ENCODE results near the gene CD177. TPM values are rescaled to one million over a fixed set of nuclear protein-coding genes. Genes with fewer than 3 reads are reported as not detected.
"Not testable (repeated sequence)": the region's sequence is repeated elsewhere in the genome, so short reads cannot be mapped to it uniquely, and the experiment has no call there.

CD177 gene
- total RNA-seq, 6 donors from 2014 or later: 5.8 to 38.8 (median 9.6) TPM

DNA sequence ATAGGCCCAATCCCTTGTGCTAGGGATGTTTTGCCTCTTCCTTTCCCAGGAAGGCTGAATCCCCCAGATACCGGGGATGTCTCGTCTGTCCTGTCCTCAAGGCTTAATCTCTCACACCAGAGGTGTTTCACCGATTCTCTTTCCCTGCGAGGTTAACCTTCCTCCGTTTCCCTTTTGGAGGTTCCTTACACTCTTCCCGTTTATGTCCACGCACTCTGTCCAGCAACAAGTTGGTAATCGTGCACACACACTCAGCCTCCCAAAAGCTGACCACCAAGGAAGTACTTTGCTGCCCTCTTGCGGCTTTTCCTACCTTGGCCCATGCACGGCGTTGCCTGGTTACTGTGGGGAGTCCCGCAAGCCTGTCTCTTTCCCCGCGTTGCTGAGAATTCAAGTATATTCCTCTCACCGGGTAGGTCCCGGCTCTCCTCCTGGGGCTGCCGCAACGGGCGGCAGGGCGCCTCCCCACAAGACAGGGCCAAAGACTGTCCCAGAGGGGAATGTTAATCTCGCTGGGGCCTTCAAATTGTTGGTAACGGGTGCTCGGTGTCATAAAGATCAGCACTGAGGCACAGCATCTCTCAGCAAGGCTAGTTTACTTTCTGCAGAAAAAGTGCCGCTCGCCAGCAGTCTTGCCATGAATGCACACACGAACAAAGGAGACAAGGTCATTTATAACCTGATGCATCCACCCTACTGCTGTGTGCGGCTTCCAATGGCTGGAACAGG lies 36.7 kb upstream of the CD177 start:
- 87 to 90% methylated on average over 26 to 27 of the region's 27 CpGs for WGBS, 2 donors
- ATAC-seq (ENCODE audit: low FRiP score in 2 of 2): no peak
- TF ChIP-seq POLR2A (IDR thresholded peaks at IDR 0.05): no peak
- TF ChIP-seq, protein P1, sequence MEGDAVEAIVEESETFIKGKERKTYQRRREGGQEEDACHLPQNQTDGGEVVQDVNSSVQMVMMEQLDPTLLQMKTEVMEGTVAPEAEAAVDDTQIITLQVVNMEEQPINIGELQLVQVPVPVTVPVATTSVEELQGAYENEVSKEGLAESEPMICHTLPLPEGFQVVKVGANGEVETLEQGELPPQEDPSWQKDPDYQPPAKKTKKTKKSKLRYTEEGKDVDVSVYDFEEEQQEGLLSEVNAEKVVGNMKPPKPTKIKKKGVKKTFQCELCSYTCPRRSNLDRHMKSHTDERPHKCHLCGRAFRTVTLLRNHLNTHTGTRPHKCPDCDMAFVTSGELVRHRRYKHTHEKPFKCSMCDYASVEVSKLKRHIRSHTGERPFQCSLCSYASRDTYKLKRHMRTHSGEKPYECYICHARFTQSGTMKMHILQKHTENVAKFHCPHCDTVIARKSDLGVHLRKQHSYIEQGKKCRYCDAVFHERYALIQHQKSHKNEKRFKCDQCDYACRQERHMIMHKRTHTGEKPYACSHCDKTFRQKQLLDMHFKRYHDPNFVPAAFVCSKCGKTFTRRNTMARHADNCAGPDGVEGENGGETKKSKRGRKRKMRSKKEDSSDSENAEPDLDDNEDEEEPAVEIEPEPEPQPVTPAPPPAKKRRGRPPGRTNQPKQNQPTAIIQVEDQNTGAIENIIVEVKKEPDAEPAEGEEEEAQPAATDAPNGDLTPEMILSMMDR (IDR thresholded peaks at IDR 0.05): no peak

DNA sequence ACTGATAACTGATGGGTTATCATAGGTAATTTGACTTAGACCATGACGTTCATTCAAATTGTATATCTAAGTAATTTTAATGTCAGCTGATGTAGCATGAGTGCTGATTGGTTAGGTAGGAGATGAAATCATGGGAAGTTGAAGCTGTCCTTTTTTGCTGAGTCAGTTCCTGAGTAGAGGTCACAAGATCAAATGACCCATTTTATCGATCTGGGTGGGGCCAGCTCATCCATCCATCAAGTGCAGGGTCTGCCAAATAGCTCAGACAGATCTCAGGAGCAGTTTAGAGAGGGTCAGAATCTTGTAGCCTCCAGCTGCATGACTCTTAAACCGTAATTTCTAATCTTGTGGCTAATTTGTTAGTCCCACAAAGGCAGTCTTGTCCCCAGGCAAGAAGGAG lies 35.3 kb upstream of the CD177 start:
- Histone ChIP-seq H3K27ac (no peak overlapping the region), H3K9me3 (no peaks in the 10 kb centered on the region), H3K4me1 (no peaks in the 10 kb centered on the region), H3K36me3 (no peaks in the 10 kb centered on the region), H3K27me3 (no peaks in the 10 kb centered on the region), H3K4me3 (no peak overlapping the region)
- 44 to 60% methylated on average over 3 of the region's 3 CpGs for WGBS, 2 donors
- ATAC-seq (ENCODE audit: low FRiP score in 2 of 2) (no peak), DNase-seq (no peak)
- TF ChIP-seq EP300 (IDR thresholded peaks at IDR 0.05) (no peak), POLR2A (IDR thresholded peaks at IDR 0.05) (no peak), POLR2AphosphoS5 (IDR thresholded peaks at IDR 0.05) (no peak)
- TF ChIP-seq, protein P1 (IDR thresholded peaks at IDR 0.05): no peak

More for the DNA sequence above, 36.7 kb upstream of the CD177 start:
- peak in 1 of 2 donors; percentile 39 for DNase-seq
- Histone ChIP-seq H3K36me3 (no peaks in the 10 kb centered on the region), H3K4me3 (no peak overlapping the region), H3K27ac (no peak overlapping the region), H3K4me1 (no peaks in the 10 kb centered on the region), H3K9me3 (no peaks in the 10 kb centered on the region), H3K27me3 (no peaks in the 10 kb centered on the region)

DNA sequence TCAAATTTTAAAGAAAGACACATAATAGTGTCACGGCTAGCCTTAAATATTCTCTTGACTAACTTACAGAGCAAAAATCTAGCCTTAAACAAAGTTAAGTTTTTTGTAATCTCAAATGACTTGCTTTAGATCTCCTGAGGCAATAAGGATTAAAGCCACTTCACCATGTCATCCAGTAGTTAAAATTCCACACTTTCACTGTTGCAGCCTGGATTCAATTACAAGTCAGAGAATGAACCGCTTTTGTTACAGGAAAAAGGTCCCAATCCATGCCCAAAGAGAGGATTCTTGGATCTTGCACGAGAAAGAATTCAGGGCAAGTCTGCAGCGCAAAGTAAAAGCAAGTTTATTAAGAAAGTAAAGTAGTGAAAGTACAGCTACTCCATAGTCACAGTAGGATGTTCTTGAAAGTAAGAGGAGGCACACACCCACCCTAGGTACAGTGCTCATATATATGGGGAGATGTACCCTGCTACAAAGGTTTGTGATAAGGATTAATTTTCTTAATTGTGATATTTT lies 34.6 kb upstream of the CD177 start:
- TF ChIP-seq, protein P1 (IDR thresholded peaks at IDR 0.05): no peak
- no peak for TF ChIP-seq POLR2AphosphoS5 (IDR thresholded peaks at IDR 0.05)
- TF ChIP-seq POLR2A (IDR thresholded peaks at IDR 0.05): no peak
- WGBS, 2 donors: 64 to 88% methylated on average over 4 of the region's 4 CpGs
- Histone ChIP-seq H3K9me3 (no peaks in the 10 kb centered on the region), H3K27ac (no peak overlapping the region), H3K36me3 (no peaks in the 10 kb centered on the region), H3K4me3 (no peak overlapping the region), H3K4me1 (no peaks in the 10 kb centered on the region), H3K27me3 (no peaks in the 10 kb centered on the region)
- ATAC-seq (ENCODE audit: low FRiP score in 2 of 2) (no peak), DNase-seq (no peak)

DNA sequence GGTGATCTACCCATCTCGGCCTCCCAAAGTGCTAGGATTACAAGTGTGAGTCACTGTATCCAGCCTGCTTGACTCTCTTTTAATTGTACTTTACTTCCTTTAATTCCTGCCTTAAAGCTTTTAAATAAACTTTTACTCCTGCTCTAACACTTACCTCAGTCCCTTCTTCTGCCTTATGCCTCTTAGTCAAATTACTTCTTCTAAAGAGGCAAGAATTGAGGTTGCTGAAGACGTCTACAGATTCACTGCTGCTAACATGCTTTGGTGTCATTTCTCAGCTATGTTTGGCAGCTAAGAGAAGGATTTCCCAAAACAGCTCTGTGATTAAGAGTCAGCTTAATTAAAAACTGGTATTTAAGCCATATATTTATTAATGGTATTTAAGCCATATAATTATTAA lies 32.9 kb upstream of the CD177 start:
- Histone ChIP-seq H3K36me3 (no peaks in the 10 kb centered on the region), H3K4me3 (no peak overlapping the region), H3K9me3 (no peaks in the 10 kb centered on the region), H3K4me1 (no peaks in the 10 kb centered on the region), H3K27me3 (no peaks in the 10 kb centered on the region), H3K27ac (no peak overlapping the region)
- DNase-seq (no peak), ATAC-seq (ENCODE audit: low FRiP score in 2 of 2) (no peak)
- no peak for TF ChIP-seq EP300 (IDR thresholded peaks at IDR 0.05)
- TF ChIP-seq POLR2A (IDR thresholded peaks at IDR 0.05): no peak
- TF ChIP-seq, protein P1 (IDR thresholded peaks at IDR 0.05): no peak
- TF ChIP-seq POLR2AphosphoS5 (IDR thresholded peaks at IDR 0.05): no peak
- WGBS, 2 donors: 65 to 71% methylated on average over 2 of the region's 2 CpGs

DNA sequence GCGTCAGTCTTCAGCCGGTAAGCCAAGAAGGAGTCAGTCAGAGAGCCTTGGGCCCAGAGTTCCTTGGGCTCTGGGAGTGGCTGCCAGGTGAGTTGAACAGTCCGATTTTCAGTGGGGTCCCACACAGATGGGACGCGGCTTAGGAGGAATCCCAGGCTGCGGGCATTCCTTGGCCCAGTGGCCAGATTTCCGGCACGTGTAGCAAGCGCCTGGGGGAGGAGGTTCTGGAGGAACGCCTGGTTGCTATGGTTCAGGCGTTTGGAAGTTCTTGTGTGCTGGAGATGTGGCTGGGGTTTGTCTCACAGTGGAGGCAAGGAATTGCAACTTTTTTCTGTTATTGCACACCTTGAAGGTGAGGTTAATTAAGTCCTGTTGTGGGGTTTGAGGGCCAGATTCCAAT lies 26.7 kb upstream of the CD177 start:
- not testable (repeated sequence) for ATAC-seq (ENCODE audit: low FRiP score in 2 of 2); H3K4me3 ChIP-seq; H3K27me3 ChIP-seq; H3K36me3 ChIP-seq; H3K27ac ChIP-seq; H3K9me3 ChIP-seq; H3K4me1 ChIP-seq
- peak in 1 of 2 donors; percentile 50 for DNase-seq
- WGBS, 2 donors: 85 to 94% methylated on average over 8 to 11 of the region's 11 CpGs

DNA sequence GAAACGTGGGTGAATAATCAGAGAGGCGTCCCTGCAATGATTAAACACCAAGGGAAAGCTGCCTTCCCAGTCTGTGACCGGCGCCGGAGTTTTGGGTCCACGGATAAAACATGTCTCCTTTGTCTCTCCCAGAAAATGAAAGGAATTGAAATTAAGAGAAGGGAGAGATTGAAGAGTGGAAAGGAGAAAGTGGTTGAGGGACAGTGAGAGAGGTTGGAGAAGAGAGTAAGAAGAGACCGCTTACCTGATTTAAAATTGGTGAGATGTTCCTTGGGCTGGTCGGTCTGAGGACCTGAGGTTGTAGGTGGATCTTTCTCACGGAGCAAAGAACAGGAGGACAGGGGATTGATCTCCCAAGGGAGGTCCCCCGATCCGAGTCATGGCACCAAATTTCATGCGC lies 24.9 kb upstream of the CD177 start:
- ATAC-seq (ENCODE audit: low FRiP score in 2 of 2); H3K27me3 ChIP-seq; H3K27ac ChIP-seq; H3K36me3 ChIP-seq; H3K4me1 ChIP-seq; H3K9me3 ChIP-seq; H3K4me3 ChIP-seq; DNase-seq: not testable (repeated sequence)
- WGBS, 2 donors: 89% methylated on average over 9 to 12 of the region's 12 CpGs

DNA sequence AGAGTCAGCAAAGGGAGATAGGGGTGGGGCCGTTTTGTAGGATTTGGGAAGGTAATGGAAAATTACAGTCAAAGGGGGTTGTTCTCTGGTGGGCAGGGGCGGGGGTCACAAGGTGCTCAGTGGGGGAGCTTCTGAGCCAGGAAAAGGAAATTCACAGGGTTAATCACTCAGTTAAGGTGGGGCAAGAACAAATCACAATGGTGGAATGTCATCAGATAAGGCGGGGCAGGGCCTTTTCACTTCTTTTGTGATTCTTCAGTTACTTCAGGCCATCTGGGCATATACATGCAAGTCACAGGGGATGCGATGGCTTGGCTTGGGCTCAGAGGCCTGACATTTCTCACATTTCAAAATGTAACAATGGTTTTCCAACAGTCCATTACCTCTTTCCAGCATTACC lies 24.4 kb upstream of the CD177 start:
- not testable (repeated sequence) for H3K27ac ChIP-seq; H3K4me1 ChIP-seq; ATAC-seq (ENCODE audit: low FRiP score in 2 of 2); H3K4me3 ChIP-seq; H3K36me3 ChIP-seq; H3K27me3 ChIP-seq; DNase-seq; H3K9me3 ChIP-seq
- 85 to 86% methylated on average over 4 of the region's 4 CpGs for WGBS, 2 donors
